HEK293T (cell line): Measurements from ENCODE around the gene SCO2.

Source experiments
- BHLHE40 ChIP-seq: fragments of 450-650 bp; IDR thresholded peaks from 2 replicates; pipeline ENCODE4 v1.6.1; 2016; ENCODE audit warnings: mild to moderate bottlenecking, moderate library complexity, borderline replicate concordance
- CTBP1 ChIP-seq: fragments of 450-650 bp; IDR thresholded peaks from 2 replicates; pipeline ENCODE4 v1.6.1; 2016; ENCODE audit warnings: borderline replicate concordance
- ELF4 ChIP-seq: fragments of 450-650 bp; IDR thresholded peaks from 2 replicates; pipeline ENCODE4 v1.6.1; 2017; ENCODE audit warnings: antibody characterized with exemption
- FOXK2 ChIP-seq: fragments of 450-650 bp; IDR thresholded peaks from 2 replicates; pipeline ENCODE4 v1.6.1; 2016; ENCODE audit warnings: mild to moderate bottlenecking
- FOXM1 ChIP-seq: fragments of 450-650 bp; IDR thresholded peaks from 2 replicates; pipeline ENCODE4 v1.6.1; 2017; ENCODE audit warnings: mild to moderate bottlenecking, borderline replicate concordance
- HDGF ChIP-seq: fragments of 450-650 bp; IDR thresholded peaks from 2 replicates; pipeline ENCODE4 v1.6.1; 2017; ENCODE audit warnings: antibody characterized with exemption, borderline replicate concordance
- LEF1 ChIP-seq: fragments of 450-650 bp; IDR thresholded peaks from 2 replicates; pipeline ENCODE4 v1.6.1; 2017; ENCODE audit warnings: mild to moderate bottlenecking, borderline replicate concordance
- NFRKB ChIP-seq: fragments of 450-650 bp; IDR thresholded peaks from 2 replicates; pipeline ENCODE4 v1.6.1; 2016; ENCODE audit warnings: mild to moderate bottlenecking, moderate library complexity
- SP1 ChIP-seq: fragments of 450-650 bp; IDR thresholded peaks from 2 replicates; pipeline ENCODE4 v1.6.1; 2017
- SUZ12 ChIP-seq: fragments of 450-650 bp; IDR thresholded peaks from 2 replicates; pipeline ENCODE4 v1.6.1; 2016; ENCODE audit warnings: mild to moderate bottlenecking
- TARDBP ChIP-seq: fragments of 450-650 bp; IDR thresholded peaks from 2 replicates; pipeline ENCODE4 v1.6.1; 2016
- ZNF384 ChIP-seq: fragments of 450-650 bp; IDR thresholded peaks from 2 replicates; pipeline ENCODE4 v1.6.1; 2016
- TF ChIP-seq, protein P1 (sequence below): fragments of 450-650 bp; IDR thresholded peaks from 2 replicates; pipeline ENCODE4 v1.6.1; 2016

DNA sequence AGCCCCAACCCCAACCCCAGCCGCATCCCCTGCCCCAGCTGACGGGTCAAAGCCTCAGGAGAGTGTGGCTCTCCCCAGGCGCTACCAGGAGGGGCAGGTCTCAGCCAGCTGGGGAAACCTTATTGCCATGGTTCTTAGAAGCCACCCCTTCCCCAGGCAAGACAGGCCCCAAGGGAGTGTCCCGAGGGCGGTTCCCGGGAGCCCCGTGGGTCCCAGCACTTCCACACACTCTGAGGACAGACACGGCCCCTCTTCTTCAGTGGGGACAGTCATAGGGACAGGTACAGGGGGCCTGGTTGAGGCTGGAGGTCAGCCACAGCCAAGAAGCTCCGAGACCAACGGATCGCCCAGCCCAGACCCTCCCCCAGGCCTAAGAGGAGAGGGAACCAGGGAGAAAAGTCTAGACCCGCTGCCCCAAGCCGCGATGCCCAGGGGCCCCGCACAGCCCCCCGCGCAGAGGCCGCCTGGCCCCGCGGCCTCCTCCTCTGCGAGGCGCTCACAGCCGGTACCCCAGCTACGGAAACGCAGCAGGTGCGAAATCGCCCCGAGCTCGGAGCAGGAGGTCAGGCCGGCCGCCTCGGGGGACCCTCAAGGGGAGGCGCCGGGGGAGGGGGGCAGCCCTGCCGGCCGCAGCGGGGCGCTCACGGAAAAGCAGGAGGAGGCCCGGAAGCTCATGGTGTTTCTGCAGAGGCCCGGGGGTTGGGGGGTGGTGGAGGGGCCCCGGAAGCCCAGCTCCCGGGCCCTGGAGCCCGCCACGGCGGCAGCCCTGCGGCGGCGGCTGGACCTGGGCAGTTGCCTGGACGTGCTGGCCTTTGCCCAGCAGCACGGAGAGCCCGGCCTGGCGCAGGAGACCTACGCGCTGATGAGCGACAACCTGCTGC, 22.9 kb upstream of the SCO2 start:
- TF ChIP-seq ZNF384 (no peak), BHLHE40 (no peak), SP1 (no peak), ELF4 (no peak), HDGF (no peak), LEF1 (no peak), FOXK2 (no peak), NFRKB (no peak), FOXM1 (no peak), CTBP1 (no peak), SUZ12 (no peak), TARDBP (no peak)
- TF ChIP-seq, protein P1, sequence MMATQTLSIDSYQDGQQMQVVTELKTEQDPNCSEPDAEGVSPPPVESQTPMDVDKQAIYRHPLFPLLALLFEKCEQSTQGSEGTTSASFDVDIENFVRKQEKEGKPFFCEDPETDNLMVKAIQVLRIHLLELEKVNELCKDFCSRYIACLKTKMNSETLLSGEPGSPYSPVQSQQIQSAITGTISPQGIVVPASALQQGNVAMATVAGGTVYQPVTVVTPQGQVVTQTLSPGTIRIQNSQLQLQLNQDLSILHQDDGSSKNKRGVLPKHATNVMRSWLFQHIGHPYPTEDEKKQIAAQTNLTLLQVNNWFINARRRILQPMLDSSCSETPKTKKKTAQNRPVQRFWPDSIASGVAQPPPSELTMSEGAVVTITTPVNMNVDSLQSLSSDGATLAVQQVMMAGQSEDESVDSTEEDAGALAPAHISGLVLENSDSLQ = no peak
